Right renal pelvis (tissue), 4 donors: ENCODE measurements around the gene ITGA11. TPM values are rescaled to one million over a fixed set of nuclear protein-coding genes. Genes with fewer than 3 reads are reported as not detected.

Experiments
- DNase-seq, 4 donors: peaks; one replicate each; pipeline ENCODE4 v3.0.0-alpha.2; 2013; ENCODE audit warnings: low read depth in 4 of 4, low spot score in 3 of 4, missing footprints in 1 of 4
- polyA plus RNA-seq, 4 donors: library from polyadenylated mRNA; unstranded; fragments of 120-200 nt; gene quantifications; one replicate each; pipeline ENCODE4 v1.2.1, GENCODE V29; 2013; ENCODE audit not compliant: insufficient read length in 4 of 4

ITGA11 gene
- polyA plus RNA-seq, 4 donors: 3.0 to 5.4 (median 4.2) TPM

DNA sequence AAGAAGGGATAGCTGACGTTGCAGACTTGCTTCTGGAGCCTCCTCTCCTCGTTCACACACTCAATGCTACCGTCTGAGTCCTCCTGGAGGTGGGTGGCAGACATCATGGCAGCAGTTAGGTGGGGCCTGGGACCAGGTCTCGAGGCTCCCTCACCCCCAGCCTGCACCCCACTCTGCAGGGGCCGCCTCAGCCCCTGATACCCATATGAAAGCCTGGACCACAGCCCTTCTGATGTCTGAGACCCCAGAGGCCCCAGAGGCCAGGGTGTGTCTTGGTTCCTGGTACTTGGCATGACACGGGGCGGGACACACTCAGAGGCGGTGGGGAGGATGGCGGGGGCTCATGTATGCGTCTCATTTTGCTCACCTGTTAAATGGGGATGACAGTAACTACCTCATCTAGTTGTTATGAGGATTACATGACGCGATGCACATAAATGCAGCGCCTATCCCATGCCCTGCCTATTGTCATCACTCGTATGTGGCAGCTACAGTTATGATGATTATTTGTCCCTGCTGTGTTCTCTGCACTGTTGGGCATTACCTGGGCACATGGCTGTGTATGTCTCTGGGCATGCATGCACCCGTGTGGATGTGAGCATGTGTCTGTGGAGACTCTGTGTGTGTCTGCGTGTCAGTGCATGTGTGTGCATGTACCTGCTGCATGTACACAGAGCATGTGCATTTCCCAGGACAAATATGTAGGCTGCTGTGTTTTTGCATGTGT lies 114.5 kb downstream of the ITGA11 start:
- DNase-seq: no peak

DNA sequence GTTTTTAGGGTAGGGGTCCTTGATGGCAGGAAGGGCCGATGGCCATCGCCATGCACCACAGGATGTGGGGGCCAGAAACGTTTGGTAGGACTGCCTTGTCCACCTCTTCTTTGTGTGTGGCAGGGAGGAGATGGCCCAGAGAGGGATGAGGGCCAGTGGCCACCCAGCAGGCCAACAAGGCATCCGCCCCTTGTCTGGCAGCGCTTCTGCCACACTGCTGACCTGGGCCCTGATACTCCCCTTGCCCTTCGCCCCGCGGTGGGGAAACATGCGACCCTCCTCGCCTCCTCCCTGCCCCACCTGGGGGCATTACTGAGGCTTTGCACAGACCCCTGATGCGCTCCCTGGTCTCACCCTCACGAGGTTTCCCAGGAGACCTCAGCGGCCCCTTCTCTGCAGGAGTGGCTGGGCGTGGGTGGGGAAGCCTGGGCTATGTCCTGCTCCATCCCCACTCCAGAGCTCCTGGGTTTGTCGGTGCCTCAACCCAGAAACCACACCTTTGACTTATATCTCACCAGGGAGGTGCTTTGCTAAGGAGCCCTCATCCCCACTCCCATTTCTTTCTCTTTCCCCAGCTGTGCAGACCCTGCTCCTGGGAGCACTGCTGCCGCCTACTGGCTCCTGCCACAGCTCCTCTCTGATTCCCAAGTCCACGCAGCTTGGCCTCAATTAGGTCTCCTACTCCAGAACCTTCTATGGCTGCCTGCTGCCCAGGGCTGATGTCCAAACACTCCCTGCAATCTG lies 115.7 kb downstream of the ITGA11 start:
- no peak for DNase-seq

GRCh38 chr15:68315495-68316031 lies 116.4 kb downstream of the ITGA11 start:
- no peak for DNase-seq

DNA sequence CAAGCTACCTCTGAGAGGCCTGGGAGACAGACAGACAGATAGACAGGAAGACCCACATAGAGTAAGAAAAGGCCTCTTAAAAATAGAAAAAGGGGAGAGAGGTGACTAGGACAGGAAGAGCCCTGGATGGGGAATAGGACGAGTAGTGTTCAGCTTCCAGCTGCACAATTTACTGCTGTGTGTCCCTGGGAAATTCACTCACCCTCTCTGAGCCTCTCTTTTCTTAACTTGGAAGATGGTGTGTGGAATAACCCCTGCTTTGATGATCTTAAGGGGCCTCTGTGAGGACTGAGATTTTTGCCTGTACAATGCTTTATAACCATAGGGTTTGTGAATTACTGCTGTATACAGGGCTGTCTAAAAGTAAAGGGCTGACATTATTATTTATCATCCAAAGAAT lies 116.9 kb downstream of the ITGA11 start:
- DNase-seq: no peak

- DNase-seq: no peak
Observed at GRCh38 chr15:68314563-68314962, 117.4 kb downstream of the ITGA11 start.

- no peak for DNase-seq
Observed at GRCh38 chr15:68313501-68314410, 118.2 kb downstream of the ITGA11 start.

GRCh38 chr15:68312701-68313204 lies 119.2 kb downstream of the ITGA11 start:
- no peak for DNase-seq

DNA sequence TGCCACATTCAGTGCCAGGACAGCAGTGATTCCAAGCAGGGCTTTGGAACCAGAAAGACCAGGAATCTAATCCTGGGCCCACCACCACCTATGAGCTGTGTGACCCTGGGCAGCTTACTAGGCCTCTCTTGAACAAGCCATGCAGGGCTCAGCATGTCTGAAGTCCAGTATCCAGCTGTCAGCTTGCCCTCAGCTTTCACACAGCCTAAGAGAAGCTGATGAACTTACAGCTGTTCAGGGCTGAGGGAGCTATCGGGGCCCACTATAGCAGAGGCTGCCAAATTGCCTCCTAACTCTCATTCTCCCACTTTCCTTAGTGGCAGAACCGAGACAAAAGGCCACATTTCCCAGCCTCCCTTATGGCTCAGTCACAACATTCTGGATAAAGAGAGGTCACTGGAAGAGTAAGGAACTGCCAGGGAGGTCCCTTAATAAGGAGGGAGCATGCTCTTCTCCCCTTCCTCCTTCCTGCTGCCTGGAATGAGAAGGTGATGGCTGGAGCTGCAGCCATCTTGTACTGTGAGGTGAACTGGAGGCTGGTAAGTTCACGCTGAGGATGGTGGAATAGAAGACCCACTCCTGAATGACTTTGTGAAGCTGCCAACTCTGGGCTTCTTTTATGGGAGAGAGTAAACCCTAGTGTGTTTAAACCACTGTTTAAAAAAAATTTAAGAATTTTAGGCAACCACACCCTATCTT lies 120.0 kb downstream of the ITGA11 start:
- DNase-seq: no peak

- DNase-seq: no peak
Observed at GRCh38 chr15:68311464-68311835, 120.5 kb downstream of the ITGA11 start.

DNA sequence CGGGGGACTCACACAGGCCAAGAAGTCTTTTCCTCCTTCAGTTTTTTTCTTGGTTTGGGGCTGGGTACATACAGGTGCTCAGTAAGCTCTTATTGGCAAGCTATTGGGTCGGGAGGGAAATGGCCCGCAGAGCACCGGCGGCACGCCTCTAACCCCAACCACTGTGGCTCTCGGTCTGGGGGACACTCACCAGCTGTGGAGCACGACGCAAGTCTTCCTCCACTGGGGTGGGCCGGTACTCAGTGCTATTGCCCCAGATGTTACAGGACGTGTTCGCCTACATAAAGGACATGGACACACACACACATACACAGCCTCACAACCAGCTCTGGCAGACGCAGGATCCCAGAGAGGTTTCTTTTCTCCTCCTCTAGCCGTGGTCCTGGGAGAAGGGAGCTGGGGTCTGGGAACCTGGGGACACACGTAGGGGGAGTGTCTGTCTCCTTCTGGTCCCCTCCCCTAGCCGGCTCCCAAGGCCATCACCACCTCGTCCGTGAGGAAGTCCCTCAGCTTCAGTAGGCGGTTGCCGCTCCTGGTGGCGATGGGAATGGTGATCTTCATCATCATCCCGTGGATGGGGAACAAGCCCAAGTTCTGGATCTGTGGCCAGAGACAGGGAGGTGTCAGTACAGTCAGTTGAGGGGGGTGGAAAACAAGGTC lies 121.0 kb downstream of the ITGA11 start:
- no peak for DNase-seq

DNA sequence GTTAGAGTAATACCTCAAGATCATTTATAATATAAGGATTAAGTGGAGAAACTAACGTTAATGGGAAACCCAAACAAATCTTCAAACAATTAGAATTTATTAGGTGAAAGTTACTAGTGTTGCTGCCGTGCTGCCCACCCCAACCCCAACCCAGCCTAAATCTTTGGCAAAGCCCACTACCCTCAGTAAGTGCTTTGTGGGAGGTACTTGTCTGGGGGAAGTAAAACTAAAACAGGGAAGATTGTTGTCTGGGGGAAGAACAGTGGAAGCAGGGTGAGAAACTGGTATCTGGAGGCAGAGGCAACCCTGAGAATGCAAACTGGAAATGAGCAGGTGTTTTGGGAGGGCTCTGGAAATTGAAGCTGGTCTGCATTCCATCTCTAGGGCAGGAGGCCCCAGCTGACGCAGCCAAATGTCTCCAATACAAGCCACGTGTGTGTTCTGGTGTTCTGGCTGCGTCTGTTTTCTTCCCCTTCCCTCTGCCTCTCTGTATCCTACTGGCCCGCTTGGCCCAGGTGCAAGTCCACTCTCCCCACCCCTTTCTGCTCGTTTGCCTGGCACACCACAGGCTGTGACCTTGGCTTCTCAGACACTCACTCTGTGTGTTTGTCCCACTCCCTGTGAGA lies 121.7 kb downstream of the ITGA11 start:
- DNase-seq: no peak

DNA sequence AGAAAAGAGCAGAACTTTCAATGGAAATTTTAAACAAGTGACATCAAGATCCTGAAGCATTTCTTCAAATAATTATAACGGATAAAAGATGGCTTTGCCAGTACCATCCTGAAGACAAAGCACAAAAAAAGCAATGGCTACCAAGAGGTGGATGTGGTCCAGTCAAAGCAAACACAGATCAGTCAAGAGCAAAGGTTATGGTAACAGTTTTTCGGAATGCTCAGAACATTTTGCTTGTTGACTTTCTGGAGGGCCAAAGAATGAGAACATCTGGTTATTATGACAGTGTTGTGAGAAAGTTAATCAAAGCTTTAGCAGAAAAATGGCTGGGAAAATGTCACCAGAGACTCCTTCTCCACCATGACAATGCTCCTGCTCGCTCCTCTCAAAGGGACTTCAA lies 122.9 kb downstream of the ITGA11 start:
- DNase-seq: no peak

- no peak for DNase-seq
Observed at GRCh38 chr15:68307131-68307928, 124.6 kb downstream of the ITGA11 start.

GRCh38 chr15:68305420-68305871 lies 126.5 kb downstream of the ITGA11 start:
- no peak for DNase-seq

GRCh38 chr15:68304589-68305337 lies 127.2 kb downstream of the ITGA11 start:
- DNase-seq: no peak

- no peak for DNase-seq
Observed at GRCh38 chr15:68303560-68304436, 128.2 kb downstream of the ITGA11 start.

- no peak for DNase-seq
Observed at GRCh38 chr15:68303134-68303533, 128.8 kb downstream of the ITGA11 start.
